GM23248 (cell line): ENCODE measurements around the gene ALDH16A1. TPM values are rescaled to one million over a fixed set of nuclear protein-coding genes. Genes with fewer than 3 reads are reported as not detected.

Experiments
- DNase-seq: peaks from one replicate; pipeline ENCODE4 v3.0.0-alpha.2; 2015
- H2AFZ ChIP-seq: fragments of 200-600 bp; sonication (generic); 2 replicates; pipeline ENCODE4 v1.6.1; 2016; ENCODE audit warnings: antibody characterized with exemption
- H3F3A ChIP-seq: fragments of 200-600 bp; sonication (generic); 2 replicates; pipeline ENCODE4 v1.6.1; 2016; ENCODE audit warnings: mild to moderate bottlenecking, antibody characterized with exemption, mixed run types; ENCODE audit not compliant: insufficient read depth
- H3K27ac ChIP-seq: fragments of 200-600 bp; sonication (generic); 2 replicates; pipeline ENCODE4 v1.5.1; 2016; ENCODE audit warnings: mild to moderate bottlenecking
- H3K27me3 ChIP-seq: fragments of 200-600 bp; sonication (generic); replicated peaks from 2 replicates; pipeline ENCODE4 v1.6.1; 2016; ENCODE audit warnings: mild to moderate bottlenecking; ENCODE audit not compliant: insufficient read depth
- H3K36me3 ChIP-seq: fragments of 200-600 bp; sonication (generic); 2 replicates; pipeline ENCODE4 v1.6.1; 2016; ENCODE audit warnings: low read depth, mild to moderate bottlenecking
- H3K4me1 ChIP-seq: fragments of 200-600 bp; sonication (generic); 2 replicates; pipeline ENCODE4 v1.6.1; 2016; ENCODE audit warnings: mild to moderate bottlenecking; ENCODE audit not compliant: insufficient read depth
- H3K4me2 ChIP-seq: fragments of 200-600 bp; sonication (generic); one replicate; pipeline ENCODE4 v1.6.1; 2016; ENCODE audit warnings: mild to moderate bottlenecking; ENCODE audit not compliant: unreplicated experiment
- H3K4me3 ChIP-seq: fragments of 200-600 bp; sonication (generic); 2 replicates; pipeline ENCODE4 v1.5.1; 2016; ENCODE audit warnings: mild to moderate bottlenecking
- H3K79me2 ChIP-seq: fragments of 200-600 bp; sonication (generic); 2 replicates; pipeline ENCODE4 v1.6.1; 2016; ENCODE audit warnings: mild to moderate bottlenecking; ENCODE audit not compliant: insufficient read depth
- H3K9ac ChIP-seq: fragments of 200-600 bp; sonication (generic); 2 replicates; pipeline ENCODE4 v1.6.1; 2016; ENCODE audit warnings: mild to moderate bottlenecking
- H3K9me2 ChIP-seq: fragments of 200-600 bp; sonication (generic); 2 replicates; pipeline ENCODE4 v1.6.1; 2016; ENCODE audit warnings: mixed run types, mild to moderate bottlenecking, moderate library complexity; ENCODE audit not compliant: insufficient read depth
- H3K9me3 ChIP-seq: fragments of 200-600 bp; sonication (generic); one replicate; pipeline ENCODE4 v1.6.1; 2017; ENCODE audit warnings: low read depth
- H4K20me1 ChIP-seq: fragments of 200-600 bp; sonication (generic); 2 replicates; pipeline ENCODE4 v1.6.0; 2016; ENCODE audit not compliant: insufficient read depth
- EZH2 ChIP-seq: fragments of 200-600 bp; sonication (generic); IDR thresholded peaks from 2 replicates; pipeline ENCODE4 v1.6.1; 2018; ENCODE audit warnings: antibody characterized with exemption, mild to moderate bottlenecking; ENCODE audit not compliant: insufficient read depth, poor library complexity, severe bottlenecking
- EZH2phosphoT487 ChIP-seq: fragments of 200-600 bp; sonication (generic); IDR thresholded peaks from 2 replicates; pipeline ENCODE4 v1.6.1; 2018; ENCODE audit warnings: antibody characterized with exemption, moderate library complexity, mild to moderate bottlenecking, low read depth; ENCODE audit not compliant: insufficient read depth
- WGBS, 2 experiments: methylation state at CpG; one replicate each; pipeline ENCODE4 v1.1.6; 2015 to 2017; ENCODE audit warnings: low lambda C conversion rate in 2 of 2, low coverage in 1 of 2; ENCODE audit errors: missing lambda C conversion rate in 2 of 2; 5-methylcytosine and 5-hydroxymethylcytosine counted together
- in situ Hi-C: fragments of 300-500 bp; cut with MboI; formaldehyde crosslinking; loops from 2 replicates; pipeline ENCODE4 v1.15.0; 2020
- polyA plus RNA-seq: library from polyadenylated mRNA; unstranded; fragments of >200 nt; fragmentation: Nextera tagmentation; extraction: Ambion mirVana; gene quantifications from 2 replicates; pipeline ENCODE4 v1.2.1, GENCODE V29; 2016
- total RNA-seq: library from RNA; depleted of rRNA; stranded (reverse); fragments of >200 nt; shearing (Covaris generic); gene quantifications from 2 replicates; pipeline ENCODE4 v1.2.3, GENCODE V29; 2014

ALDH16A1 gene
- total and polyA plus RNA-seq, 2 experiments from 2014 or later, result 9.4 to 30.4 TPM

- peaks cover 7% of the 10 kb centered on the region; the same call in 1 of the 2 replicates for H3K4me1 ChIP-seq
- no peak overlapping the region for H3K4me3 ChIP-seq
- H3K9me2 ChIP-seq, result no peaks in the 10 kb centered on the region
- H4K20me1 ChIP-seq, result peaks cover 12% of the 10 kb centered on the region; the same call in 1 of the 2 replicates
- H3K27me3 ChIP-seq, result no peaks in the 10 kb centered on the region
- H3K4me2 ChIP-seq, result no peak overlapping the region
- no peak overlapping the region for H3K9ac ChIP-seq
- H2AFZ ChIP-seq, result no peak overlapping the region
- WGBS, 2 experiments, result 59 to 61% methylated on average over 7 of the region's 7 CpGs
- peak overlapping the region; percentile 38 for H3K27ac ChIP-seq
- in situ Hi-C loops, result no loop called here
- peaks cover 63% of the 10 kb centered on the region for H3F3A ChIP-seq
- TF ChIP-seq EZH2, result no peak
- TF ChIP-seq EZH2phosphoT487, result no peak
- H3K36me3 ChIP-seq, result peaks cover 44% of the 10 kb centered on the region
- H3K79me2 ChIP-seq, result peaks cover 52% of the 10 kb centered on the region
- no peaks in the 10 kb centered on the region for H3K9me3 ChIP-seq
- DNase-seq, result no peak
Measured at GRCh38 chr19:49491804-49492572, 39.0 kb downstream of the ALDH16A1 start.

- H3K4me3 ChIP-seq, result no peak overlapping the region
- peaks cover 68% of the 10 kb centered on the region for H3F3A ChIP-seq
- peaks cover 48% of the 10 kb centered on the region for H3K36me3 ChIP-seq
- no peak overlapping the region for H2AFZ ChIP-seq
- no peaks in the 10 kb centered on the region for H3K9me2 ChIP-seq
- H3K79me2 ChIP-seq, result peaks cover 56% of the 10 kb centered on the region
- peaks cover 16% of the 10 kb centered on the region; the same call in 1 of the 2 replicates for H4K20me1 ChIP-seq
- no peaks in the 10 kb centered on the region for H3K27me3 ChIP-seq
- in situ Hi-C loops, result no loop called here
- 63 to 68% methylated on average over 12 of the region's 12 CpGs for WGBS, 2 experiments
- no peak for TF ChIP-seq EZH2
- peak overlapping the region; percentile 38 for H3K27ac ChIP-seq
- no peaks in the 10 kb centered on the region for H3K9me3 ChIP-seq
- 0 out of 2 replicates have a peak overlapping the region, but pooled peaks have one; percentile 2 for H3K9ac ChIP-seq
- no peak overlapping the region for H3K4me2 ChIP-seq
- DNase-seq, result peak; percentile 37
- peaks cover 12% of the 10 kb centered on the region for H3K4me1 ChIP-seq
Measured at GRCh38 chr19:49492573-49493405, 39.8 kb downstream of the ALDH16A1 start.

GRCh38 chr19:49496574-49497008, 43.6 kb downstream of the ALDH16A1 start:
- Histone ChIP-seq H3K36me3 (peaks cover 36% of the 10 kb centered on the region), H4K20me1 (0 out of 2 replicates have a peak, but pooled peaks cover 9% of the 10 kb centered on the region), H3F3A (peaks cover 51% of the 10 kb centered on the region), H3K4me1 (peaks cover 17% of the 10 kb centered on the region), H3K27me3 (no peaks in the 10 kb centered on the region), H3K4me3 (peak overlapping the region; percentile 91), H2AFZ (peak overlapping the region; percentile 81), H3K9me2 (no peaks in the 10 kb centered on the region), H3K27ac (peak overlapping the region; percentile 80), H3K4me2 (peak overlapping the region; percentile 96), H3K79me2 (peaks cover 32% of the 10 kb centered on the region), H3K9me3 (no peaks in the 10 kb centered on the region), H3K9ac (peak overlapping the region; percentile 96)
- no peak for TF ChIP-seq EZH2
- peak; percentile 19 for DNase-seq
- 0 to 2% methylated on average over 11 of the region's 11 CpGs for WGBS, 2 experiments
- in situ Hi-C loops, result no loop called here

- H3K9ac ChIP-seq, result peak overlapping the region; percentile 96
- in situ Hi-C loops, result no loop called here
- H3K4me1 ChIP-seq, result peaks cover 17% of the 10 kb centered on the region
- H3K27ac ChIP-seq, result peak overlapping the region; percentile 80
- WGBS, 2 experiments, result 19 to 22% methylated on average over 22 of the region's 22 CpGs
- peaks cover 51% of the 10 kb centered on the region for H3F3A ChIP-seq
- peak overlapping the region; percentile 96 for H3K4me2 ChIP-seq
- H4K20me1 ChIP-seq, result 0 out of 2 replicates have a peak, but pooled peaks cover 9% of the 10 kb centered on the region
- peaks cover 29% of the 10 kb centered on the region for H3K79me2 ChIP-seq
- DNase-seq, result peak; percentile 89
- no peaks in the 10 kb centered on the region for H3K27me3 ChIP-seq
- no peaks in the 10 kb centered on the region for H3K9me2 ChIP-seq
- peak overlapping the region; percentile 91 for H3K4me3 ChIP-seq
- no peaks in the 10 kb centered on the region for H3K9me3 ChIP-seq
- H2AFZ ChIP-seq, result peak overlapping the region; percentile 81; the same call in 1 of the 2 replicates
- peaks cover 30% of the 10 kb centered on the region for H3K36me3 ChIP-seq
- no peak for TF ChIP-seq EZH2
Measured at GRCh38 chr19:49497047-49497788, 44.2 kb downstream of the ALDH16A1 start.
